ENCODE data around the gene AQP12A.
"Not testable (repeated sequence)": the region's sequence is repeated elsewhere in the genome, so short reads cannot be mapped to it uniquely, and the experiment has no call there.

AQP12A gene, protein sequence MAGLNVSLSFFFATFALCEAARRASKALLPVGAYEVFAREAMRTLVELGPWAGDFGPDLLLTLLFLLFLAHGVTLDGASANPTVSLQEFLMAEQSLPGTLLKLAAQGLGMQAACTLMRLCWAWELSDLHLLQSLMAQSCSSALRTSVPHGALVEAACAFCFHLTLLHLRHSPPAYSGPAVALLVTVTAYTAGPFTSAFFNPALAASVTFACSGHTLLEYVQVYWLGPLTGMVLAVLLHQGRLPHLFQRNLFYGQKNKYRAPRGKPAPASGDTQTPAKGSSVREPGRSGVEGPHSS

DNA sequence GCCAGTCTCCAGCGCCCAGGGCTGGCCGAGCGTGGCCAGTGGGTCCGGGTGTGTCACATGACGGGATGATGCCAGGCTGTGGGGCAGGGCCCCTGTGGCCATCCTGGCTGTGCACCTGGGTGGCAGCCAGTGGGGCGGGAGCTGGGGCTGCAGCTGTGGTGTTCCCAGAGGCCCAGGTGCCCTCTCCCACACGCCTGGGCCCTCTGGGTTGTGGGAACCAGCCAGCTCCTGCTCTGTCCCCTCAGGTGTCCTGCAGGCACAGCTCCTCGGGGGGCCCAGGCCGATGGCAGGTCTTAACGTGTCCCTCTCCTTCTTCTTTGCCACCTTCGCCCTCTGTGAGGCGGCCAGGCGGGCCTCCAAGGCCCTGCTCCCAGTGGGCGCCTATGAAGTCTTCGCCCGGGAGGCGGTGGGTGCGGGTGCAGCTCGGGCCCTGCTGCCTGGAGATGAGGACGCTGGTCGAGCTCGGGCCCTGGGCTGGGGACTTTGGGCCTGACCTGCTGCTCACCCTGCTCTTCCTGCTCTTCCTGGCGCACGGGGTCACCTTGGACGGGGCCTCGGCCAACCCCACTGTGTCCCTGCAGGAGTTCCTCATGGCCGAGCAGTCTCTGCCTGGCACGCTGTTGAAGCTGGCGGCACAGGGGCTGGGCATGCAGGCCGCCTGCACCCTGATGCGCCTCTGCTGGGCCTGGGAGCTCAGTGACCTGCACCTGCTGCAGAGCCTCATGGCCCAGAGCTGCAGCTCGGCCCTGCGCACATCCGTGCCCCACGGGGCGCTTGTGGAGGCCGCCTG lies at the start of gene AQP12A:
Gene AQP12A (plus strand): TSS at position 236 of the 790 bp plus-strand sequence. CDS start 48 bp downstream, at position 284.
- not testable (repeated sequence) for DNase-seq

DNA sequence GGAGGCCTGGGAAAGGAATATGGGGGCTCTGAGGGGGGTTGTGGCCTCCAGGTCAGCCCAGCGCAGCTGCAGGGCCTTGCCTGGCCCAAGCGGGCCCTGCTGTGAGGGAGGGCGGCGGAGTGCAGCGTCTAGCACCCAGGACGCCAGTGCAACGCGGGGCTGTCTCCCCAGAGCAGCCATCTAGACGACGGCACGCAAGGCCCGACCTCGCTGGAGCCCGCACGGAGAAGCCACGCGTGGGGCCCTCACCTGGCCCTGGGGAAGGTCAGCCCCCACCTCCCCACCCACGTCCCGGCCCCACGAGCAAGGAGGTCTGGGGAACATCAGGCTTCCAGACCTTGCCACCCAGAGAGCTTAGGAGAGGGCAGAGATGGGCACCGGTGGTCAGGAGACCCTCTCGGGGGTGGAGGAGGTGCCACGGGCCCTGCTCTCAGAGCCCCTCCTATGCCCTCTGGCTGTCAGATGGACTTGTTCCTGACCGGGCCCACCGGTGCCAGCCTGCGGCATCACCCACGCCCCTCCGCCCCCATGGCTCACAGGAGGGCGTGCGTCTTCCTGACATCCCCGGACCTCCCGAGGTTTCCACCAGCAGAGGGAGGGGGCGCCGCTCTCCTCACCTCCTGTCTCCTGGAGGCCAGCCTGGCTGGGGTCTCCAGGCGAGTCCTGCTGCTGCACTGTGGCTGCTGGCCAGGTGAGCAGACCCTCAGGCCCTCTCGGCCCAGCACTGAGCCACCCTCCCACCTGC lies 49.4 kb upstream of the AQP12A start:
- no peak for DNase-seq

- no peak for DNase-seq
Observed at GRCh38 chr2:240642806-240643092, 48.9 kb upstream of the AQP12A start.

DNA sequence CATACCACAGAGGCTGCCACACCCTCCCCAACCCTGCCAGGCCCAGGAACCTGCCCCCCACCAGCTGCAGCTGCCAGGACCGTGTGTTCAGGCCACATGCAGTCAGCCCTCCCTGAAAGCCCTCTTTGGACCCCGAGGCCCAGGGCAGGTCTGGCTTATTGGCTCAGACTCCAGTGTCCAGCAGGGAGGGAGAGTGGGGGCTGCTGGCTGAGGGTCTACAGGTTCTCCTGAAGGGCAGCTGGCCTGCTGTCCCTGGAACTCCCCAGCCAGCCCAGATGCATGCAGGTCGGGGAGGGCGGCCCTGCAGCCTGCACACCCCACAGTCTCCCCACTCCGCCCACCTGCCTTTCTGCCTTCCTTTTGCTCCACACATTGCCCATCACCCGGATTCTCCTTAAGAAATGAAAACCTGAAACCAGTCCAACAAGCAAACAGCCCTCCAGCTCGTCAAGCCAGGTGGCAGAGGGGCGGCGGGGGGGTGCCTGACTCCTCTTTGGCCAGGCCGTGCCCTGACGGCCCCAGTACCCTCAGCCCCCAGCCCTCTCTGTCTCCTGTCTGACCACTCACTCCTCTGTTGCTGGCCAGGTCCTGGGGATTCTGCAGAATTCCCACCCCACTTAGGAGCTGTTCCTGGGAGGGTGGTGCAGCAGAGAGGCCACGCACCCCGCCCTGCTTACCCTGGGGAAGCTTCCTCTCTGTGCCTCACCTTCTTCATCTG lies 48.4 kb upstream of the AQP12A start:
- DNase-seq, result no peak

DNA sequence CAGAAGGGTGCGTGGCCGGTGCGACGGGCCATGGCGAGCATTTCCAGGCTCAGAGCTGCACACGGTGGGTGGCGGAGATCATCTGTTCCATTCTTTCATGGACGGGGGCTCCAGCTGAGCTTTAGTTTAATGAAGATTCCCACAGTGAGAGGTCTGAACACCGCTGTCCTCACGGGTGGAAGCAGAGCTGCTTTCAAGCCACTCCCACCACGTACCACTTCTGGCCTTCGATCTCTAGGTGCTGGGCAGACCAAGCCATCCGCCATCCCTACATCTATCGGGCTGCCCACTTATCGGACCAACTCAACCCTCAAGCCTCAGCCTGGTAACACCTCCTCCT lies 47.9 kb upstream of the AQP12A start:
- no peak for DNase-seq

DNA sequence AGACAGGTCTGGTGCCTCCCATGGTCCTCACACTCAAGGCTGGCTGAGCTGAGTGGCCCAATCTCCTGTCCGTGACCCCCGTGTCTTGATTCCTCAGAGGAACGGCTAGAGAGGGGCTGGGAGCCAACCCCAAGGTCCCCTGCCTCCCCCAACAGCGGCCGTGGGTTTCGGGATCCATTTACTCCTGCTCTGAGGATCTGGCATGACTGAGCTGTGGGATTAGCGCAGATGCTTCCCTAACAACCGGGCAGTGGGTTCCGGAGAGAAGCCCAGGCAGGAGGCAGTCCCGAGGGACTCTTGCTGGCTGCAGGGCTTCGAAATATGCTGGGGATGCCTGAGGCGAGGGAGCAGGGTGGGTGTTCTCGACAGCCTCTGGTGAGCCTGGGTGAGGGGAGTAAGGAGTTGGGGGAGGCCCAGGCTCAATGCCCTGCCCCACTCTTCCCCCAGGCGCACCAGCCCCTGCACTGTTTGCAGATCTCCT lies 47.5 kb upstream of the AQP12A start:
- no peak for DNase-seq

GRCh38 chr2:240644859-240645301 lies 46.8 kb upstream of the AQP12A start:
- DNase-seq, result no peak

GRCh38 chr2:240645346-240645745 lies 46.3 kb upstream of the AQP12A start:
- DNase-seq, result no peak

DNA sequence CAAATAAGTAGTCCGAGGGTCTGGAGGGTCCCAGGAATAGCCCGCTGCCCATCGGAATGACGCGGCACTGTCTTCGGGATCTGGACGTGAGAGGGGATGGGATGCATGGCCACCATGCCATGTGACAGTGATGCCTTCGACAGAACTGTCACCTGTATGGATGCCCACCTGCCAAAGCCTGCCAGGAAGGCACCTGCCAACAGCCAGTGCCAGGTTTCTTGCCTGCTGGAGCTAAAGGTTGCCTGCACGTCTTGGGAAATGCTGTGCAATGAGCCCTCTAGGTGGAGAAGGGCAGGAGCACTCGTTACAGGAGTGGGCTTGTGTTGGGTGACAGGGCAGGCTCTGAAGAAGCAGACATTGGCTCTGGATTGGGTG lies 45.9 kb upstream of the AQP12A start:
- DNase-seq, result no peak

DNA sequence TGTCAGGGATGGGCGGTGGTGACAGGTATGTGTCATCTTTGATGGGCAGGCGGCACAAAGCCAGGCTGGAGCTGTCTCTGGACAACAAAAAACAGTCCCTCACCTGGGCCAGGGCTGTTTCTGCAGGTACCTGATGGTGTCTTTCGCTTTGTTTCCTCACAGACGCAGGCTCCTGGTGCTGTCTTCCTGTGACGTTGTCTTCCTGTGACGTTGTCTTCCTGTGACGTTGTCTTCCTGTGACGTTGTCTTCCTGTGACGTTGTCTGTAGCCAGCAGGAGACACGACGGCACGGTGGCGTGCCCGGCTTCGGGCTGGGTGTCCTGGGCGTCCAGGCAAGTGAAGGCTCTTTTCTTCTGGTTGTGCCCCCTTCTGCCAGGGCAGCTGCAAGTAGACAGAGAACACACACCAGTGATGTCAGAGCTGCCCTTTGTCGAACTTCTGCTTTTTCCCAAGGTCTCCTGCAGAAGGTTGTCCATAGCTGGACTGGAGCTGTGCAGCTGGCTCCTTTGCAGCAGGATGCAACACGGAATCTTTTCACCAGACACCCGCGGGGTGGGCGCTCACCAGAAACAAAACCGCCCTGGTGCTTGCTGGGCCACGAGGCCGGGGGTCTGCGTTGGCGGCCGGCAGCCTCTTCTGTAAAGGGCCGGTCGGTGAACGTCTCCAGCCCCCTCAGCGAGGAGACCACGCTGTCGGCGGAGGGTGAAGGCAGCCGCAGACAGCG lies 45.3 kb upstream of the AQP12A start:
- no peak for DNase-seq

GRCh38 chr2:240646900-240647502 lies 44.7 kb upstream of the AQP12A start:
- DNase-seq, result no peak

- no peak for DNase-seq
Observed at GRCh38 chr2:240647503-240648154, 44.0 kb upstream of the AQP12A start.

DNA sequence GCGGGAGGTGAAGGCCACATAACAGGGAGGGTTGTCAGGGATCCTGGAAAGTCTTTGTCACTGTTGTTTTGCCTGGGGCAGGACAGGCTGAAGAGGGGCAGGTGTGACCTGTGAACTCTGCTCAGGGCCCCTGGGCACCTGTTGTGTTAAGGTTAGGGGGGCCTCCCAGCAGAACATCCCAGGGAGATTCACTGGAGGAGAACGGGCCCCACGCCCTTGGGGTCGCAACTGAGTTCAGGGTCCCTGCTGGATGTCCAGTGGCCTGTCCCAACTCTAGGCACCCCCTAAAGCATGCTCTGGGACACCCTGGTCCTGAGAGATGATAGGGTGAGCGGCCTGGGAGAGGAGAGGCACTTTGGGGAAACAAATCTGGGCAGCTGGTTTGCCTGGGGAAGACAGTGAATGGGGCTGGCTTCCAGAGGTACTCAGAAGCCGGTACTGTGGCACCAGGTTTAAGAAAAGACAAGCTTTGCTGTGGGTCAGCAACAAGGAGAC lies 43.5 kb upstream of the AQP12A start:
- DNase-seq, result no peak

- DNase-seq, result no peak
Observed at GRCh38 chr2:240648650-240649275, 42.9 kb upstream of the AQP12A start.

DNA sequence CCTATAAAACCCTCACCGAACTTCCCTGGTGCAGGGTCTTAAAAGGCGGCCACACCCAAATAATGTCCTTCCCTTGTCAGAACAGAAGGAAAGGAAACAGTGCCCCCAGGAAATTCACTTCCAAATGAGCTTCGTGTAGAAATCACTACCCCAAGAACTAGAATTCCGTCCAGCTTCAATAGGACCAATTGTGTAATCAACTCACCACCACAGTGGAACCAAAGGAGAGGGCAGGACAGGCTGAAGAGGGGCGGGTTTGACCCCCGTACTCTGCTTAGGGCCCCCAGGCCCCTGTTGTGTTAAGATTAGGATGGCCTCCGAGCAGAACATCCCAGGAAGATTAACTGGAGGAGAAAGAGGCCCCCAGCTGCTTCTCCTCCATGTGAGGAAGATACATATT lies 42.3 kb upstream of the AQP12A start:
- no peak for DNase-seq

GRCh38 chr2:240650254-240650965 lies 41.3 kb upstream of the AQP12A start:
- DNase-seq, result no peak

- DNase-seq, result no peak
Observed at GRCh38 chr2:240651185-240651584, 40.5 kb upstream of the AQP12A start.

DNA sequence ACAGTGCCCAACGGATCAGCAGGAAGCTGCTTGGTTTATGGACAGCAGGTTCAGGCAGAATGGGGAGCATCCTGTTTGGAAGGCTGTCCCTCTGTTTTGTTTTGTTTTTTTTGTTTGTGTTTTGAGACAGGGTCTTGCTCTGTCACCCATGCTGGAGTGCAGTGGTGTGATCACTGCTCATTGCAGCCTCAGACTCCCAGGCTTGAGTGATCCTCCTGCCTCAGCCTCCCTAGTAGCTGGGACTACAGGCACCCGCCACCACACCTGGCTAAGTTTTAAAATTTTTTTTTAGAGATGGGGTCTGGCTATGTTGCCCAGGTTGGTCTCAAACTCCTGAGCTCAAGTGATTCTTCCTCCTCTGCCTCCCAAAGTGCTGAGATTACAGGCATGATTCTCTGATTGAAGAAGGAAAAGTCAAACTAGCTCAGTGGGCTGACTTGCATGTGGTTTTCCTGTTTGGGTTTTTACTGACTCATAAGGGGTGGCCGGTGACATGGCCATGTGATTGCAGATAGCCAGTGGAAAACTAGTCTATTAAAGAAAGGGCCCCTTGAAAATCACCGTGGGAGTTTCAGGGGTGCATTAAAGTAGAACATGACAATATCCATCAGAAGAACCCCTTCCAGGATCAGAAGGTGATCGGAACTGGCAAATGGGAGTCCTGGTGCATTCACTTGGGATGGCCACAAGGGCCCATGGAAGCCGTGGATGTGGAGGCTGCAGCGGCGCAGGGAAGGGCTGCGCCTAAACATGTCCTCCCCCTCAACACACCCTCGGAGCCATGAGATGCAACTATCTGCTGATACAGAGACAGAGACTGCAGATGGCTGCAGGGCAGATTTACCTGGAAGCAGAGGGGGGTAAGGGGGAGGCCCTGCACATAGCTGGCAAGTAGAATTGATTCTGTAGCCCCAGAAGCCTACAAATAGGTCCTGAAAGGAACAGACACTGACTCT lies 35.5 kb upstream of the AQP12A start:
- DNase-seq, result no peak

- DNase-seq, result not testable (repeated sequence)
Observed at GRCh38 chr2:240659883-240660282, 31.8 kb upstream of the AQP12A start.

Measured in midbrain (tissue), 1 donor.